ENCODE data around the gene SUV39H1.

- TF ChIP-seq POLR2A (IDR thresholded peaks at IDR 0.05) (no peak), POLR2AphosphoS5 (IDR thresholded peaks at IDR 0.05) (no peak)
These were observed 4.6 kb downstream of the SUV39H1 start for GRCh38 chrX:48700951-48701653.

Measured in gastroesophageal sphincter (tissue), 2 donors.